HG03135 (cell line): Measurements from ENCODE around the gene HOXD8.

Experiments
- ATAC-seq: cut with Tn5 transposase; IDR thresholded peaks from one replicate; pipeline ENCODE4 v1.9.1; 2021; ENCODE audit warnings: mild to moderate bottlenecking, moderate library complexity; ENCODE audit not compliant: unreplicated experiment

Gene HOXD8

GRCh38 chr2:176145085-176145969 is 15.8 kb downstream of the HOXD8 start:
- no peak for ATAC-seq

- ATAC-seq = no peak
Observed at GRCh38 chr2:176146101-176146500, 16.6 kb downstream of the HOXD8 start.

- no peak for ATAC-seq
Observed at GRCh38 chr2:176146645-176147044, 17.1 kb downstream of the HOXD8 start.

GRCh38 chr2:176147210-176147799 is 17.8 kb downstream of the HOXD8 start:
- no peak for ATAC-seq

- ATAC-seq = no peak
Observed at GRCh38 chr2:176147800-176148496, 18.4 kb downstream of the HOXD8 start.

GRCh38 chr2:176148751-176149421 is 19.4 kb downstream of the HOXD8 start:
- no peak for ATAC-seq

- ATAC-seq = no peak
Observed at GRCh38 chr2:176149481-176149938, 20.0 kb downstream of the HOXD8 start.

- ATAC-seq = no peak
Observed at GRCh38 chr2:176149939-176150583, 20.6 kb downstream of the HOXD8 start.

GRCh38 chr2:176150584-176151441 is 21.3 kb downstream of the HOXD8 start:
- no peak for ATAC-seq

- no peak for ATAC-seq
Observed at GRCh38 chr2:176151442-176152287, 22.2 kb downstream of the HOXD8 start, which contains the start of gene HOXD4. TSS of gene HOXD4 (plus strand) at chr2:176151550. CDS start at chr2:176151634, 84 bp downstream.

- no peak for ATAC-seq
Observed at GRCh38 chr2:176152350-176153181, 23.1 kb downstream of the HOXD8 start.

- no peak for ATAC-seq
Observed at GRCh38 chr2:176154576-176155252, 25.2 kb downstream of the HOXD8 start.

GRCh38 chr2:176155356-176156044 is 26.0 kb downstream of the HOXD8 start:
- no peak for ATAC-seq

- ATAC-seq = no peak
Observed at GRCh38 chr2:176156301-176156806, 26.8 kb downstream of the HOXD8 start.

- ATAC-seq = no peak
Observed at GRCh38 chr2:176156807-176157498, 27.4 kb downstream of the HOXD8 start, which contains the start of gene HOXD3. TSS of gene HOXD3 (plus strand) at chr2:176157307. CDS start at chr2:176169115, 11,808 bp downstream.
